Endothelial cell of umbilical vein (primary cell): Measurements from ENCODE around the gene PGGHG.

Experiments used
- EZH2 ChIP-seq: IDR thresholded peaks from 2 replicates; pipeline ENCODE4 v1.6.1; 2012; ENCODE audit warnings: borderline replicate concordance, low read depth, mild to moderate bottlenecking, moderate library complexity, low read length, inconsistent platforms; ENCODE audit not compliant: severe bottlenecking
- FOS ChIP-seq: IDR thresholded peaks from 2 replicates; pipeline ENCODE4 v1.6.1; 2011; ENCODE audit warnings: mild to moderate bottlenecking, low read length, moderate library complexity, borderline replicate concordance; ENCODE audit not compliant: insufficient read depth
- GATA2 ChIP-seq: IDR thresholded peaks from 2 replicates; pipeline ENCODE4 v1.7.0; 2011; ENCODE audit warnings: low read depth, mild to moderate bottlenecking, moderate library complexity, mixed read lengths, low read length; ENCODE audit not compliant: insufficient read length, insufficient read depth
- JUN ChIP-seq: IDR thresholded peaks from 2 replicates; pipeline ENCODE4 v1.6.1; 2011; ENCODE audit warnings: borderline replicate concordance, low read depth; ENCODE audit not compliant: insufficient read length, insufficient read depth
- MYC ChIP-seq: IDR thresholded peaks from one replicate; pipeline ENCODE4 v1.6.1; 2011; ENCODE audit warnings: mild to moderate bottlenecking, low read depth, low read length
- POLR2A ChIP-seq: IDR thresholded peaks from 2 replicates; pipeline ENCODE4 v1.6.1; 2012; ENCODE audit warnings: low read depth, mild to moderate bottlenecking, control low read depth, low read length
- POLR2AphosphoS5 ChIP-seq: IDR thresholded peaks from 2 replicates; pipeline ENCODE4 v1.6.1; 2012; ENCODE audit warnings: low read depth, mild to moderate bottlenecking, control low read depth, low read length, moderate library complexity; ENCODE audit not compliant: insufficient read depth
- TF ChIP-seq, protein P1 (sequence below), 2 donors: IDR thresholded peaks; 1 replicate in 1 of 2; 2 replicates in 1 of 2; pipeline ENCODE4 v1.5.1; 2011; ENCODE audit warnings: low read length in 2 of 2, mild to moderate bottlenecking in 2 of 2, moderate library complexity in 2 of 2, control low read depth in 1 of 2, inconsistent platforms in 1 of 2, low read depth in 1 of 2; ENCODE audit not compliant: insufficient read depth in 1 of 2; ENCODE audit errors: extremely low read depth in 1 of 2
- TF ChIP-seq, protein P2 (sequence below): IDR thresholded peaks from 2 replicates; pipeline ENCODE4 v1.6.1; 2011; ENCODE audit not compliant: insufficient read depth, insufficient read length

DNA sequence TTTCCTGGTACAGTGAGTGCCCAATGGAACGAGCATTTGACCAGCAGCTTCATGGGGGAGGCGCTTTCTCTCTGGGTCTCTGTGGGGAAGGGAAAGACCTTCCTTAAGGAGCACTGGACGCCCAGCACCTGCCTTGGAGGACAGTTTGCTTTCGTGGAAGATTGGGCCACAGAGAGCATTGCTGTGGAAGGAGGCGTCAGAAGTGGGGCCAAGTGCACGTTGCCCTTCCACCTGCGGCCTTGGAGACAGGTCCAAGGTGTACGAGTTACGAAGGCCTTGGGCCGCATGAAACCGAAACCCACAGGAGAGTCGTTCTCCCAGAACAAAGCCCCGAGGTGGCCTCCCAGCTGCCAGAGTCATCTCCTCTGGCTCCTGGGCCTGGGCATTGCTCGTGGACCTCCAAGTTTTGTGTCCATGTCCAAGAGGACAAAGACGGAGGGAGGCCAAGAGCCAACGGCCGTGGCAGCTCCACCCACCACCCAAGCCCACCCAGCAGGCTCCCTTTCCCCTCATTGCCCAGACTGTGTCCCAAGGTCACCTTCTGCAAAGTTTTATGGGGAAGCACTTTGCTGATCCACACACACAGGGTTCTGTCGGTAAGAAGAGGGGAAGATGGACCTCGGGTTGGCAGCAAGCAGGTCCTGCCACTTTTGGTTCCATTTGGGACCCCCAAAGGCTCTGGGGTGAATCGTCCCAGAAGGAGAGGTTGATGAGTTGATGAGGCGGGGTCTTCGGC, 16.6 kb upstream of the PGGHG start:
- TF ChIP-seq, protein P1, sequence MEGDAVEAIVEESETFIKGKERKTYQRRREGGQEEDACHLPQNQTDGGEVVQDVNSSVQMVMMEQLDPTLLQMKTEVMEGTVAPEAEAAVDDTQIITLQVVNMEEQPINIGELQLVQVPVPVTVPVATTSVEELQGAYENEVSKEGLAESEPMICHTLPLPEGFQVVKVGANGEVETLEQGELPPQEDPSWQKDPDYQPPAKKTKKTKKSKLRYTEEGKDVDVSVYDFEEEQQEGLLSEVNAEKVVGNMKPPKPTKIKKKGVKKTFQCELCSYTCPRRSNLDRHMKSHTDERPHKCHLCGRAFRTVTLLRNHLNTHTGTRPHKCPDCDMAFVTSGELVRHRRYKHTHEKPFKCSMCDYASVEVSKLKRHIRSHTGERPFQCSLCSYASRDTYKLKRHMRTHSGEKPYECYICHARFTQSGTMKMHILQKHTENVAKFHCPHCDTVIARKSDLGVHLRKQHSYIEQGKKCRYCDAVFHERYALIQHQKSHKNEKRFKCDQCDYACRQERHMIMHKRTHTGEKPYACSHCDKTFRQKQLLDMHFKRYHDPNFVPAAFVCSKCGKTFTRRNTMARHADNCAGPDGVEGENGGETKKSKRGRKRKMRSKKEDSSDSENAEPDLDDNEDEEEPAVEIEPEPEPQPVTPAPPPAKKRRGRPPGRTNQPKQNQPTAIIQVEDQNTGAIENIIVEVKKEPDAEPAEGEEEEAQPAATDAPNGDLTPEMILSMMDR (IDR thresholded peaks at IDR 0.05; ENCODE audit: extremely low read depth in 1 of 2, insufficient read depth in 1 of 2, low read depth in 1 of 2, low read length in 2 of 2): no peak
- TF ChIP-seq POLR2A (no peak), POLR2AphosphoS5 (no peak), GATA2 (no peak), MYC (no peak), EZH2 (no peak), JUN (no peak), FOS (no peak)
- TF ChIP-seq, protein P2, sequence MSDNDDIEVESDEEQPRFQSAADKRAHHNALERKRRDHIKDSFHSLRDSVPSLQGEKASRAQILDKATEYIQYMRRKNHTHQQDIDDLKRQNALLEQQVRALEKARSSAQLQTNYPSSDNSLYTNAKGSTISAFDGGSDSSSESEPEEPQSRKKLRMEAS: no peak
